OCI-LY1 (cell line): ENCODE measurements around the gene UPK3A.

Experiments used
- H2AFZ ChIP-seq: fragments of 200-600 bp; sonication (generic), shearing (Covaris generic); 2 replicates; pipeline ENCODE4 v1.6.0; 2014; ENCODE audit warnings: antibody characterized with exemption, mild to moderate bottlenecking, low read length
- H3F3A ChIP-seq: fragments of 200-600 bp; sonication (generic), shearing (Covaris generic); 2 replicates; pipeline ENCODE4 v1.6.0; 2014; ENCODE audit warnings: mild to moderate bottlenecking, antibody characterized with exemption, low read length, moderate library complexity; ENCODE audit not compliant: insufficient read depth
- H3K27ac ChIP-seq: fragments of 200-600 bp; sonication (generic); 2 replicates; pipeline ENCODE4 v1.5.1; 2014; ENCODE audit warnings: low read length, mixed run types, mild to moderate bottlenecking, low read depth; ENCODE audit not compliant: poor library complexity, severe bottlenecking
- H3K27me3 ChIP-seq: fragments of 200-600 bp; sonication (generic); 2 replicates; pipeline ENCODE4 v1.6.0; 2014; ENCODE audit warnings: antibody characterized with exemption, mild to moderate bottlenecking, low read length, moderate library complexity; ENCODE audit not compliant: insufficient read depth
- H3K36me3 ChIP-seq: fragments of 200-600 bp; sonication (generic); 2 replicates; pipeline ENCODE4 v1.6.1; 2014; ENCODE audit warnings: mild to moderate bottlenecking, antibody characterized with exemption, low read length, moderate library complexity, mixed read lengths; ENCODE audit not compliant: insufficient read depth
- H3K4me1 ChIP-seq: fragments of 200-600 bp; sonication (generic); 2 replicates; pipeline ENCODE4 v1.5.1; 2014; ENCODE audit warnings: mild to moderate bottlenecking, low read length, moderate library complexity; ENCODE audit not compliant: insufficient read depth, severe bottlenecking
- H3K4me2 ChIP-seq: fragments of 200-600 bp; sonication (generic), shearing (Covaris generic); 2 replicates; pipeline ENCODE4 v1.6.1; 2014; ENCODE audit warnings: low read length
- H3K4me3 ChIP-seq: fragments of 200-600 bp; sonication (generic); 2 replicates; pipeline ENCODE4 v1.5.1; 2014; ENCODE audit warnings: low read length, low read depth, mild to moderate bottlenecking, mixed read lengths; ENCODE audit not compliant: poor library complexity, severe bottlenecking
- H3K79me2 ChIP-seq: fragments of 200-600 bp; shearing (Covaris generic); 2 replicates; pipeline ENCODE4 v1.6.1; 2016; ENCODE audit warnings: mixed run types, low read length, mixed read lengths; ENCODE audit not compliant: insufficient read depth
- H3K9ac ChIP-seq: fragments of 200-600 bp; sonication (generic), shearing (Covaris generic); 2 replicates; pipeline ENCODE4 v1.6.1; 2014; ENCODE audit warnings: mild to moderate bottlenecking, low read length, mixed read lengths
- H3K9me2 ChIP-seq: fragments of 200-600 bp; sonication (generic), shearing (Covaris generic); 2 replicates; pipeline ENCODE4 v1.6.1; 2014; ENCODE audit warnings: low read depth, mild to moderate bottlenecking, low read length, mixed read lengths
- H3K9me3 ChIP-seq: fragments of 200-600 bp; shearing (Covaris generic); 2 replicates; pipeline ENCODE4 v1.6.1; 2014; ENCODE audit warnings: low read length, mixed read lengths
- H4K20me1 ChIP-seq: fragments of 200-600 bp; sonication (generic), shearing (Covaris generic); 2 replicates; pipeline ENCODE4 v1.6.0; 2016; ENCODE audit warnings: mild to moderate bottlenecking, low read length; ENCODE audit not compliant: insufficient read depth
- EZH2 ChIP-seq: fragments of 200-600 bp; sonication (generic), shearing (Covaris generic); IDR thresholded peaks from 2 replicates; pipeline ENCODE4 v1.8.0; 2017; ENCODE audit warnings: borderline replicate concordance, mixed run types, mild to moderate bottlenecking, antibody characterized with exemption, low read length, moderate library complexity, mixed read lengths
- TF ChIP-seq, protein P1 (sequence below): fragments of 200-600 bp; sonication (generic), shearing (Covaris generic); IDR thresholded peaks from 2 replicates; pipeline ENCODE4 v1.5.1; 2017; ENCODE audit warnings: mild to moderate bottlenecking, antibody characterized with exemption, low read length, moderate library complexity, mixed read lengths

UPK3A gene

GRCh38 chr22:45248832-45249561, 35.8 kb upstream of the UPK3A start:
- Histone ChIP-seq H4K20me1 (no peaks in the 10 kb centered on the region), H2AFZ (no peak overlapping the region), H3K4me3 (peak overlapping the region; percentile 15), H3K27me3 (peaks cover 6% of the 10 kb centered on the region; the same call in 1 of the 2 replicates), H3K4me1 (peaks cover 10% of the 10 kb centered on the region), H3K4me2 (peak overlapping the region; percentile 49), H3K79me2 (no peaks in the 10 kb centered on the region), H3F3A (no peaks in the 10 kb centered on the region), H3K9me3 (no peaks in the 10 kb centered on the region), H3K9ac (no peak overlapping the region), H3K9me2 (no peaks in the 10 kb centered on the region), H3K27ac (no peak overlapping the region), H3K36me3 (no peaks in the 10 kb centered on the region)
- no peak for TF ChIP-seq EZH2
- TF ChIP-seq, protein P1, sequence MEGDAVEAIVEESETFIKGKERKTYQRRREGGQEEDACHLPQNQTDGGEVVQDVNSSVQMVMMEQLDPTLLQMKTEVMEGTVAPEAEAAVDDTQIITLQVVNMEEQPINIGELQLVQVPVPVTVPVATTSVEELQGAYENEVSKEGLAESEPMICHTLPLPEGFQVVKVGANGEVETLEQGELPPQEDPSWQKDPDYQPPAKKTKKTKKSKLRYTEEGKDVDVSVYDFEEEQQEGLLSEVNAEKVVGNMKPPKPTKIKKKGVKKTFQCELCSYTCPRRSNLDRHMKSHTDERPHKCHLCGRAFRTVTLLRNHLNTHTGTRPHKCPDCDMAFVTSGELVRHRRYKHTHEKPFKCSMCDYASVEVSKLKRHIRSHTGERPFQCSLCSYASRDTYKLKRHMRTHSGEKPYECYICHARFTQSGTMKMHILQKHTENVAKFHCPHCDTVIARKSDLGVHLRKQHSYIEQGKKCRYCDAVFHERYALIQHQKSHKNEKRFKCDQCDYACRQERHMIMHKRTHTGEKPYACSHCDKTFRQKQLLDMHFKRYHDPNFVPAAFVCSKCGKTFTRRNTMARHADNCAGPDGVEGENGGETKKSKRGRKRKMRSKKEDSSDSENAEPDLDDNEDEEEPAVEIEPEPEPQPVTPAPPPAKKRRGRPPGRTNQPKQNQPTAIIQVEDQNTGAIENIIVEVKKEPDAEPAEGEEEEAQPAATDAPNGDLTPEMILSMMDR, result no peak

GRCh38 chr22:45251825-45252224, 32.9 kb upstream of the UPK3A start:
- H3K27me3 ChIP-seq, result peaks cover 6% of the 10 kb centered on the region; the same call in 1 of the 2 replicates
- no peak overlapping the region for H3K4me3 ChIP-seq
- H3K9me3 ChIP-seq, result no peaks in the 10 kb centered on the region
- H4K20me1 ChIP-seq, result no peaks in the 10 kb centered on the region
- TF ChIP-seq, protein P1, result no peak
- no peak overlapping the region for H3K27ac ChIP-seq
- peaks cover 10% of the 10 kb centered on the region for H3K4me1 ChIP-seq
- H3K36me3 ChIP-seq, result no peaks in the 10 kb centered on the region
- H3K4me2 ChIP-seq, result no peak overlapping the region
- H3F3A ChIP-seq, result no peaks in the 10 kb centered on the region
- no peaks in the 10 kb centered on the region for H3K9me2 ChIP-seq
- H3K9ac ChIP-seq, result no peak overlapping the region
- H3K79me2 ChIP-seq, result no peaks in the 10 kb centered on the region
- H2AFZ ChIP-seq, result no peak overlapping the region

- H3K9ac ChIP-seq, result no peak overlapping the region
- no peak overlapping the region for H3K4me2 ChIP-seq
- H3K9me3 ChIP-seq, result no peaks in the 10 kb centered on the region
- H3K79me2 ChIP-seq, result no peaks in the 10 kb centered on the region
- H3K27ac ChIP-seq, result no peak overlapping the region
- peaks cover 13% of the 10 kb centered on the region; the same call in 1 of the 2 replicates for H3K27me3 ChIP-seq
- H3F3A ChIP-seq, result no peaks in the 10 kb centered on the region
- no peaks in the 10 kb centered on the region; the same call in 1 of the 2 replicates for H3K36me3 ChIP-seq
- no peak overlapping the region for H3K4me3 ChIP-seq
- H4K20me1 ChIP-seq, result no peaks in the 10 kb centered on the region
- peaks cover 10% of the 10 kb centered on the region for H3K4me1 ChIP-seq
- no peak for TF ChIP-seq EZH2
- TF ChIP-seq, protein P1, result no peak
- H3K9me2 ChIP-seq, result no peaks in the 10 kb centered on the region
- no peak overlapping the region for H2AFZ ChIP-seq
Observed at GRCh38 chr22:45253039-45253641, 31.6 kb upstream of the UPK3A start.
